ENCODE results near the gene NOD1.

DNA sequence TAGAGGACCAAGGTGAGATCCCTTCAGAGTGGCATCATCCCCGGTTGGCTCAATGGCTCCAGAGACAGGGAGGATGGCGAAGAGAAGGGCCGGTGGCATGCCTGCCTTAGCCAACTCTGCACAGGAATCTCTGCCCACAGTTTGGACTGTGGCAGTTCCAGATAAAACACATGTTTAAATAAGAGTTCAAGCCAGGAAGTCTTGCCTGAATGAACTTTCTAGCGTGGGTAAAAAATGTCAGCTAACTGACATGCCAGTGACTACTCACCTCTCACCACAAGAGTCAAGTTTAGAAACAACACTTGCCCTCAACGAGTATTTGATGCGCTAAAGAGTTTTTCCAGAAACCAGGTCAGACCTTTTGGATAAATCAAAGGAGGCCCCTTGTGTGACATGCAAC is 3.0 kb downstream of the NOD1 start:
- TF ChIP-seq, protein P1, sequence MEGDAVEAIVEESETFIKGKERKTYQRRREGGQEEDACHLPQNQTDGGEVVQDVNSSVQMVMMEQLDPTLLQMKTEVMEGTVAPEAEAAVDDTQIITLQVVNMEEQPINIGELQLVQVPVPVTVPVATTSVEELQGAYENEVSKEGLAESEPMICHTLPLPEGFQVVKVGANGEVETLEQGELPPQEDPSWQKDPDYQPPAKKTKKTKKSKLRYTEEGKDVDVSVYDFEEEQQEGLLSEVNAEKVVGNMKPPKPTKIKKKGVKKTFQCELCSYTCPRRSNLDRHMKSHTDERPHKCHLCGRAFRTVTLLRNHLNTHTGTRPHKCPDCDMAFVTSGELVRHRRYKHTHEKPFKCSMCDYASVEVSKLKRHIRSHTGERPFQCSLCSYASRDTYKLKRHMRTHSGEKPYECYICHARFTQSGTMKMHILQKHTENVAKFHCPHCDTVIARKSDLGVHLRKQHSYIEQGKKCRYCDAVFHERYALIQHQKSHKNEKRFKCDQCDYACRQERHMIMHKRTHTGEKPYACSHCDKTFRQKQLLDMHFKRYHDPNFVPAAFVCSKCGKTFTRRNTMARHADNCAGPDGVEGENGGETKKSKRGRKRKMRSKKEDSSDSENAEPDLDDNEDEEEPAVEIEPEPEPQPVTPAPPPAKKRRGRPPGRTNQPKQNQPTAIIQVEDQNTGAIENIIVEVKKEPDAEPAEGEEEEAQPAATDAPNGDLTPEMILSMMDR (IDR thresholded peaks at IDR 0.05) = no peak
- TF ChIP-seq EZH2 (IDR thresholded peaks at IDR 0.05; ENCODE audit: borderline replicate concordance, insufficient read depth, low read depth, low read length, poor library complexity, severe bottlenecking) = no peak
